Activated gamma-delta T cell (primary cell): ENCODE results near the gene RAB38.

Experiments used
- DNase-seq: peaks from one replicate; lab custom pipeline; 2025; lab: John Stamatoyannopoulos, UW

Gene RAB38

DNA sequence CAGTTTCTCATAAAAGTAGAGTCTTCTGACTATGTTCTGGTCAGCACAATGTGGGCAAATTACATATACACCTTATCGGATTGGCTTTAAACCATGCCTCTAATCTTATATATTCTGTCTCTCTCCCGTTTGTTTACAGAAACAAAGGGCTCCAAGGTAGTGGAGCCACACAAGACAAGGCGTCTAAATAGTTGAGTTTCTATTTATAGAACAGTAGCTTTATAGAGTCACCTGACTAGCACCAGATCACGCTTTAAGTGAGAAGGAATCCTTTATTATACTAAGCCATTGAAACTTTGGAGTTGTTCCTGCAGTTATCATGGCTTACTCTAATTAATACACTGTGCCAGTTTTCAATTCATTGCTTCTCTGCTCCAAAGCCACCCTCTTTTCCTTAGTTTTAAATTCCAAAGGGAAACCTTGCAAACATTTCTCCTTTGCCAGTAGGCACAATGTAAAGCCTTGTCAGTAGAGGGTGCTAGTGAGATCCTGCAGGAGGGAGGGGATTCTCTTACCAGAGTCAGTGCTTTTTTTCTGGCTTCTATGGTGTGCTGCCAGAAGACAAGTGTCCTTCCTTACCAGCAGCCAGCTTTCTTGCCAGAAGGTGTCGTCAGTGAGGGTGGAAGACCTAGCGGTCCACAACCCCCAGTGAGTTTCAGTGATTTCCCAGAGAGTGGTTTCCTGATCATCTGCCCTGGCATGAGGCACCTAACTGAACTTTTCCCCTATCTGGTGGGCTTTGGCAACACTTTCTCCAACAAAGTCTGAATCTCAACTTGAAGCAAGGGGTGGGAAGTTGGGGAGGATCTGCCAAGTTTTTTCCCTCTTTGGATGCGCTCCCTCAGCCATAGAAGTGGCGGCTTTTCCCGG lies 71.7 kb downstream of the RAB38 start:
- DNase-seq, result no peak

DNA sequence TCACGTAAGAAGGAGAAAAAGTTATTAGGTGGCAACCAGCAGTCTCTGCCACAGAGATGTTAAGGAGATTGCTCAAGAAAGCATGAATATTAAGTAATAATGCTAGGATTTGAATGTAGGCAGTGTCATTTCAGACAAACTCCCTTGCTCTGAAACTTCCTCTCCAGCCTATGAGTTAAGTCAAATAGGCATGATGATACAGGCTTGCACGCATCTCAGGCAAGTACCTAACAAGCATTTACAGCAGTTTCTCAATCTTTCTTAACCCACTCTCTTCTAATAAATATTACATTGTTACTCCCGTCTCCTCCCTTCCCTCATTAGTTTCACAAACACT lies 72.7 kb downstream of the RAB38 start:
- no peak for DNase-seq

DNA sequence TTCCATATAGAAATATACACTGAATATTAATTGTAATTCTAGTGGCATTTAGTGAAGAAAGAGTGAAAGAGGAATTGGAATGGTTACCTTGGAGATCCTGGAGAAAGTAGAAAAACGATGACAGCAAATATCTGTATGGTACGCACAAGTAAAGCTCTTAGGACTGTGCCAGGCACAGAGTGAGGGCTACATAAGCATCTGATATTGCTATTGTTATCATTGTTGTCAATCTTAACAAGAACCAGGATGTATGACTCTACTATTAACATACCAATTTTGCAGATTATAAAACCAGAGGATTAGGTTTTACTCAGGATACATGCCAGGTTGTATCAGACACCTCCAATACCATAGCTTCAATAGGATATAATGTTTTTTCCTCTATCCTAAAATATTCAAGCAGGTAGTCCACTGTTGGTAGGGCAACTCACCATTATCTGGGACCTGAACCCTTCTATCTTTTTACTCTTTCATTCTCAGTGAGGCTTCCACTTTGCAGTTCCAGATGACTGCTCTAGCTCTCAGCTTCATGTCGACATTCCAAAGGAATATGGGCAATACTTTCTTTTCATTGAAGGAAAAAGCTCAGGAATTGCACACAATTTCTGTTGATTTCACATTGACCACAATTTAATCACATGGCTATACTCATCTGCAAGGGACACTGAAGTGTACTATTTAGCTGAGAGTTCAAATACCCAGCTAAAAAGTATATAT lies 73.2 kb downstream of the RAB38 start:
- no peak for DNase-seq

DNA sequence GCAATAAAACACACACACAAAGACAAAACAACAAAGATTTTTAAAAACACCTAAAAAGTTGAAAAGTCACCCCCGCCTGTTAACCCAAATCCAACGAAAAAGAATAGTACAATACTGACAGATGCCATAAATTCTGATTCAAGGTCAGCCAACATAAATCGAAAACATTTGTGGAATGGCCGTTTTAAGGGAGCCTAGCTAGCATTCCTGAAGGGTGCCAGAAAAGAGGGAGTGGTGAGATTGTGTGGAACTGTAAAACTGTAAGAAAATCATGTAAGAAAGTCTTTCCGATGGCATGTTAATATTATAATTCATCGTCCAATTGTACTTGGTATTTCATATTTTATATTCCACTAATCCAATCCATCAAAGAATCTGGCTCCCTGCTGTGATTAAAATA lies 75.1 kb downstream of the RAB38 start:
- no peak for DNase-seq

DNA sequence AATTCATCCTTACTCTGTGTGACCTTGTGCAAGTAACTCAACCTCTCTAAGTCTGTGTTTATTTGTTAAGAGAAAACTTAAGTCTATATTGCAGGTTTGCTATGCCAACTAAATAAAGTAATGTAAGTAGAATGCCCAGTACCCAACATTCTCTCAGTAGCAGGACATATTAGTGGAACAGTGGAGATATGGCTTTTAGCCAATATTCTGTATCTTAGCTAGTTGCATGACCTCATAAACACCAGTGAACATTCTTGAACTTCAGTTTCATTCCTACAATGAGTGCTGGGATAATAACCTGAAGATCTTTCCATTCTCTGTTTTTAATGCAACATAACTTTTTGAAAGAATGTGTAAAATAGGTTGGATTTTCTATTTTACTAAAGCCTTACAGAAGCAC lies 77.0 kb downstream of the RAB38 start:
- DNase-seq, result no peak

- no peak for DNase-seq
Measured at GRCh38 chr11:88089134-88089533, 86.1 kb downstream of the RAB38 start.

- DNase-seq, result no peak
Measured at GRCh38 chr11:88087337-88087736, 87.9 kb downstream of the RAB38 start.

- no peak for DNase-seq
Measured at GRCh38 chr11:88086297-88086696, 88.9 kb downstream of the RAB38 start.

DNA sequence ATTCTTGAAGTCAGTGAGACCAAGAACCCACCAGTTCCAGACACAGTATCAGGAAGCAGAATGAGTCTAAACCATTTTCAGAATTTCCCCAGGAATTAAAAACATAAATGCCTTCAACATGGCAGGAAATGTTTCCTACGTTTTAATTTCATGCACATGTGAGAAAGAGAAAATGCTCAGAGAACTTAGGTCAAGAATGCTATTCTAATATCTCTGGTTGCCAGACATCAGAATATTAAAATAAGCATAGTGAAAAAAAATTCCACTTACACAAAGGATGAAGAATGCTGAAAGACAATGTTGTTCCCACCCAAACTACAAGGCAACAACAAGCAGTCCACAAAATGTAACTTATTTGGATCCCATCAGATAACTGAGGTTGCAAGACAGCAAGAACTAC lies 104.8 kb downstream of the RAB38 start:
- no peak for DNase-seq

- no peak for DNase-seq
Measured at GRCh38 chr11:88068848-88069554, 106.2 kb downstream of the RAB38 start.

DNA sequence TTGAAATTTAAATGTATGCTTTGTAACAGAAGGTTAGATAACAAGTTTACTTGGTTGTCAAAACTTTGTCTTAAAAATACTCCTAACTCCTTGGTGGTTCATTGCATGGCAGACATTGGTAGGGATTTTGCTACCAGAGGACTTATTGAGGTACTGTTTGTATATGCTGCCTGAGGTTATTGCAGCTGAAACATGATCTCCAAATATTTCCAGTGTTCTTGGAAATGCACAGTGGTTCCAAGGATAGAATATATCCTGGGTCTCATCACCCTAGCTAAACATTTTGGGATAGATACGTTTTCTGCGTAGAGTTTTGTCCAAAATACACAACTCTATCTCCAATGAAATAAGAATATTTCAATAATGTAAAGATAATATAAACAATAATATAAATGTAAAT lies 109.2 kb downstream of the RAB38 start:
- DNase-seq, result no peak

DNA sequence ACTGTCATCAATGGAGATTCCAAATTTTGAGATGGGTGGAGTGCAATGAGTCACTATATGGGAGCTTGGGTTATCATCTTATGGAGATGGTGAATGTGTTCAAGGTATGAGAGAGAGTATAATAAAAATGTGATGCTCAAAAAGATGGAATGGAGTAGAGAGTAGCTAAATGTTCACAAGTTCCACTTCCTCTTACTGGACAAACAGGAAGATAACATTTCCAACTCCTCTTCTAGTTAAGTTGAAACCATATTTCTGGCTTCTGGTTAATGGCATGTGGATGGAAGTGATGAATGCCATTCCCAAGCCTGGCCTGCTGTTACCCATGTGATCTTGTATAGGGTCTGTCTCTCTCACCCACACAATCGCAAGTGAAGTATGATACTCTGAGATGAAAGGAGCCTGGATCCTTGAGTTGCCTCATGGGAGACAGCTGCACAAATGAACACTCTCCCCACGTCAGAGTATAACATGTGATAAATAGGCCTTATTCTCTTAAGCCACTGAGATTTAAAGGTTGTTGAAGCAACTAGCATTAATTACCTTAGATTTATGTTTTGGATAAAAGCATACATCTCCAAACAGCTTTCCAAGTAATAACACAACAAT lies 111.0 kb downstream of the RAB38 start:
- DNase-seq, result no peak
